Activated CD4-positive, alpha-beta memory T cell treated with anti-CD3 and anti-CD28 coated beads for 36 hours (primary cell): ENCODE results near the gene RPS6KA2. TPM values are rescaled to one million over a fixed set of nuclear protein-coding genes. Genes with fewer than 3 reads are reported as not detected.

Source experiments
- microRNA-seq: library from miRNA; unstranded; fragments of <30 nt; microRNA quantifications from one replicate; pipeline ENCODE4 v1.2.0, GENCODE V29; 2022; ENCODE audit warnings: borderline number of aligned reads, borderline microRNAs expressed, borderline replicate concordance
- total RNA-seq, 2 experiments: library from RNA; stranded (reverse); gene quantifications; one replicate each; pipeline ENCODE4 v1.2.3, GENCODE V29; 2021

The RPS6KA2 gene
- total RNA-seq, 2 experiments from 2014 or later, result 7.7 to 7.9 TPM

Small RNA genes lying within 50 kb of the gene (microRNA-seq; reads per million reads assigned to microRNA genes)
- not detected for gene MIR1913

Other genes starting within 250 kb of the RPS6KA2 start
- 10 to 100 TPM; 22.5 to 22.9 TPM for gene MPC1, start 244.3 kb downstream of the RPS6KA2 start, total RNA-seq
- gene RAMACL, start 40.6 kb downstream of the RPS6KA2 start, total RNA-seq, result under 1 TPM; 0.29 to 0.31 TPM